ENCODE measurements around the gene CRNN.

The CRNN gene

DNA sequence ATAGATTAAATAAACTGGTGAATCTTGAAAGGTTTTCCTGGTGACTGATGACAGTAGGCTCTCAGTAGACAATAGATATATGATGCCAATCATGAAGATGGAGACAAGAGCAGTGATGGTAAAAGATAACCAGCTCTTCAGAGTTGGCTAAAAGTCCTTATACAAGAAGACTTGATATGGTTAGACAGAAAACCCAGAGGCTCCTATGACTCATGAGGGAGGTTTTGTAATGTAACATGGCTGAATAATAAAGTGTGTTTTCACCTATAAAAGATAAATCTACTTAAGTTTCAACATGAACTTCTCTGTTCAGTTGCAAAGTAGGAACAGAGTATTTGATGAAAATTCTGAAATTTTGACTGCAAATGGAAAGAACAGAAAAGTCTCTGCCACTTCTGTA, 12.7 kb upstream of the CRNN start:
- Histone ChIP-seq H3K27ac (ENCODE audit: insufficient read depth, low read length, poor library complexity, severe bottlenecking) (no peak overlapping the region), H3K4me3 (ENCODE audit: insufficient read depth, low read depth, low read length, poor library complexity, severe bottlenecking) (no peak overlapping the region), H3K27me3 (replicated peaks; ENCODE audit: control insufficient read depth, insufficient read depth, low read length, poor library complexity, severe bottlenecking) (no peaks in the 10 kb centered on the region), H3K9me3 (ENCODE audit: control insufficient read depth, low read length) (no peaks in the 10 kb centered on the region), H3K36me3 (ENCODE audit: control insufficient read depth, insufficient read depth, low read length) (no peaks in the 10 kb centered on the region), H3K4me1 (ENCODE audit: control insufficient read depth, insufficient read depth, low read length, poor library complexity, severe bottlenecking) (no peaks in the 10 kb centered on the region)
- no peak for DNase-seq

DNA sequence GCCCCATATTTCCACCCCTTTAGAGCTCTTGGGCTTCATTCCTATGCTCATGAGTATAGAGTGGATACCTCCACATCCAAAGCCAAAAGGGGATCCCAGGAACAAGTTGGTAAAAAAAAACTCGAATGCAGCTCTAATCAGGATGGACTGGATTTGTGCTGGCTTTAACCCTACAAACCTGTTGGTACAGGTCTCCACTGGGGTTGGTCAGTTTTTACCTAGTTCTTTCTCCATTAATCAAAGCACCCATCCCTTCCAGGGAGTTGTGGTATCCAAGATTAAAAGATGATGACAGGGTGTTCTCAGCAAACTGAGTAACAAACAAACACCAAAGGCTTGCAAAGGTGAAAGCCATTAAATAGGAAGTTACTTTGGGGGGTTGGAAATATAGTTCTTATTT, 5.9 kb upstream of the CRNN start:
- no peak overlapping the region for H3K4me3 ChIP-seq (ENCODE audit: insufficient read depth, low read depth, low read length, poor library complexity, severe bottlenecking)
- H3K27me3 ChIP-seq (replicated peaks; ENCODE audit: control insufficient read depth, insufficient read depth, low read length, poor library complexity, severe bottlenecking) = no peaks in the 10 kb centered on the region
- H3K27ac ChIP-seq (ENCODE audit: insufficient read depth, low read length, poor library complexity, severe bottlenecking) = no peak overlapping the region
- H3K4me1 ChIP-seq (ENCODE audit: control insufficient read depth, insufficient read depth, low read length, poor library complexity, severe bottlenecking) = no peaks in the 10 kb centered on the region
- H3K36me3 ChIP-seq (ENCODE audit: control insufficient read depth, insufficient read depth, low read length) = no peaks in the 10 kb centered on the region
- no peaks in the 10 kb centered on the region for H3K9me3 ChIP-seq (ENCODE audit: control insufficient read depth, low read length)
- no peak for DNase-seq

DNA sequence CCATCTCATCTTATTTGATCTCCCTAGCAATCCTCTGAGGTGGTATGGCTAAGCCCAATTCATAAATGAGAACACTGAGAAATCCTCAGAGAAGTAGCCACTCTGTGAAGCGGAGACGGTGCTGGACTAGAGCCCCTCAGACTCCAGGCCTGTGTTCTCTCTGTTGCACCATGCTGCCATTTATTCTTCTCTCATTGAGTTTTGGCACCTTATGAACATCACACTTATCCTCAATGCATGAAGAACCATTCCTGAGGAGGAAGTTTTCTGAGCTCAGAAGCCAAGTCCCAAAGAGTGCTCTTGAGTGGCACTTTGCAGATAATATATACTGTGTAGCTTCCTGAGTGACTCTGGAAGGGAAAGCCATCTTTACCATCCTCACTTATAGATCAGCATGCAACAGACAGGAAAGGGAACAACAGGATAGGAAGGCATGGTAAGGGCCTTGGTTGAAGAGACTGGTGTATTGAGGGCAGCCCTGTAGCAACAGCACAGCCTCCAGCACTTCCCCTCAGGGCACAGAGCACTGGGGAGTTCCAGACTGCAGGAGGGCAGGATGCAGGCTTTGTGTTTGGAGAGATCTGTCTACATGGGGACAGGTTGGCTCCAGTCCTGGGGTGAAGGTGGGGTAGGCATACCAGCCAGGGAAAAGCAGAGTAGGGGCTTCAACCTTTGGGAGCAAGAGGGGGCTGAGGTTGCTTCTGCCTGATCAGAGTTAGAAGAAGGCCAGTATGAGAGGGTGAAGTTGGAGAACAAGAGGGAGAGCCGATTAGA, 1.6 kb upstream of the CRNN start:
- no peak overlapping the region for H3K27ac ChIP-seq (ENCODE audit: insufficient read depth, low read length, poor library complexity, severe bottlenecking)
- no peak for DNase-seq
- no peaks in the 10 kb centered on the region for H3K4me1 ChIP-seq (ENCODE audit: control insufficient read depth, insufficient read depth, low read length, poor library complexity, severe bottlenecking)
- H3K4me3 ChIP-seq (ENCODE audit: insufficient read depth, low read depth, low read length, poor library complexity, severe bottlenecking) = no peak overlapping the region
- no peaks in the 10 kb centered on the region for H3K36me3 ChIP-seq (ENCODE audit: control insufficient read depth, insufficient read depth, low read length)
- H3K9me3 ChIP-seq (ENCODE audit: control insufficient read depth, low read length) = no peaks in the 10 kb centered on the region
- H3K27me3 ChIP-seq (replicated peaks; ENCODE audit: control insufficient read depth, insufficient read depth, low read length, poor library complexity, severe bottlenecking) = no peaks in the 10 kb centered on the region

DNA sequence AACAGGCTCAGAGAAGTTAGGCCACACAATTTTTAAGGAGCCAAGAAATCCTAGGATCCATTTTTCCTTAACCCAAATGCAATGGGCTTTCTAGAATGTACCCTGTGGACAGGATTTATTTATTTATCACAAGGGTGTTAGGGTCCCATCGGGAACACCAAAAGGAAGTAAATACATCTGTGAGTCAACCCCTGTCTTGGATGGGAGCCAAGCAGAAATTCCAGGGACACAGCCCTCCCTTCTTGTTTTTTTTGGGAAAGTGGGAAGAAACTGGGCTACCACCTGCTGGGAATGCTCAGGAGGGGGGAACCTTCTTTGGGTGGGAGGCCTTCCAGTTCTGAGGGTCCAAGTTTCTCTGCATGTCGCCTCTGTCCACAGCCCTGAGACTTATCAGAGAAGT, 1.3 kb downstream of the CRNN start:
- H3K36me3 ChIP-seq (ENCODE audit: control insufficient read depth, insufficient read depth, low read length) = no peaks in the 10 kb centered on the region
- H3K27me3 ChIP-seq (replicated peaks; ENCODE audit: control insufficient read depth, insufficient read depth, low read length, poor library complexity, severe bottlenecking) = no peaks in the 10 kb centered on the region
- H3K4me1 ChIP-seq (ENCODE audit: control insufficient read depth, insufficient read depth, low read length, poor library complexity, severe bottlenecking) = no peaks in the 10 kb centered on the region
- no peaks in the 10 kb centered on the region for H3K9me3 ChIP-seq (ENCODE audit: control insufficient read depth, low read length)
- no peak overlapping the region for H3K27ac ChIP-seq (ENCODE audit: insufficient read depth, low read length, poor library complexity, severe bottlenecking)
- no peak for DNase-seq
- H3K4me3 ChIP-seq (ENCODE audit: insufficient read depth, low read depth, low read length, poor library complexity, severe bottlenecking) = no peak overlapping the region

DNA sequence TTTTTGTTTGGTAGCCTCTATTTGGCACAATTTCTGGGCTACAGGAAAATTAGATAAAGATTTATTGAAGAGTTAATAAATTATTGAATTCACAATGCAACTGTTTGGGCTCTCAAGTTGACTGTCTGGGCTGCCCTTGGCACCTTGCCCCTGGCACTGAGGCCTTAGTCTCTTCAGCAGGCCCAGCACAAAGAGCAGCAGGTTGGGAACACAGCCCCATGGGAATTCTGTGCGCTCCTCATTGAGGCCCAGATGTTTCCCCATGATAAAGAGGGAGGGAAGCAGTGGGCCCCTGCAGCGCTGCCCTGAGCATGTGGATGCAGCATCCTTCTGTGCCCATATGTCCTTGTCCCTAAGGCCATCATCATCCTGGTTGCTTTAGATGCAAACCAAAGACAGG, 2.9 kb downstream of the CRNN start:
- Histone ChIP-seq H3K4me3 (ENCODE audit: insufficient read depth, low read depth, low read length, poor library complexity, severe bottlenecking) (no peak overlapping the region), H3K36me3 (ENCODE audit: control insufficient read depth, insufficient read depth, low read length) (no peaks in the 10 kb centered on the region), H3K4me1 (ENCODE audit: control insufficient read depth, insufficient read depth, low read length, poor library complexity, severe bottlenecking) (no peaks in the 10 kb centered on the region), H3K27ac (ENCODE audit: insufficient read depth, low read length, poor library complexity, severe bottlenecking) (no peak overlapping the region), H3K27me3 (replicated peaks; ENCODE audit: control insufficient read depth, insufficient read depth, low read length, poor library complexity, severe bottlenecking) (no peaks in the 10 kb centered on the region), H3K9me3 (ENCODE audit: control insufficient read depth, low read length) (no peaks in the 10 kb centered on the region)
- DNase-seq = no peak

DNA sequence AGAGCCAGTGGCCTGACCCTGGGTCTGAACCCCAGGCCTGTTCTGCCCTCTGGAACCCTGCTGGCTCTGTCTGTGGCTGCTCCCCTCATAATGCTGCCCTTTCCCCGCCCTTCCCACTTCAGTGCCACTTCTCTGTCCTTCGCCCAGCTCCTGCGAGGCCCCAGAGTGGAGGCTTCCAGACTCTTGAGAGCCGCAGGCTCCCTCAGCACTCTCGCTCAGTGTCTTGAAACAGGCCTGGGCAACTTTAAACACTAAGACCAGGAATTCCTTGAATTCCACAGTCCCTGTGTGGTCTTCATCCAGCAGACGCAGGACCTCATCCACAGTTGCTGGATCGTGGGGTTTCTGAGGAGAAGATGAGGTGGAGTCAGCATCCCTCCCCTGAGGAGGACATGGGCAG, 3.5 kb downstream of the CRNN start:
- H3K27ac ChIP-seq (ENCODE audit: insufficient read depth, low read length, poor library complexity, severe bottlenecking) = no peak overlapping the region
- no peak for DNase-seq
- H3K36me3 ChIP-seq (ENCODE audit: control insufficient read depth, insufficient read depth, low read length) = no peaks in the 10 kb centered on the region
- H3K27me3 ChIP-seq (replicated peaks; ENCODE audit: control insufficient read depth, insufficient read depth, low read length, poor library complexity, severe bottlenecking) = no peaks in the 10 kb centered on the region
- H3K4me3 ChIP-seq (ENCODE audit: insufficient read depth, low read depth, low read length, poor library complexity, severe bottlenecking) = no peak overlapping the region
- H3K4me1 ChIP-seq (ENCODE audit: control insufficient read depth, insufficient read depth, low read length, poor library complexity, severe bottlenecking) = no peaks in the 10 kb centered on the region
- H3K9me3 ChIP-seq (ENCODE audit: control insufficient read depth, low read length) = no peaks in the 10 kb centered on the region

DNA sequence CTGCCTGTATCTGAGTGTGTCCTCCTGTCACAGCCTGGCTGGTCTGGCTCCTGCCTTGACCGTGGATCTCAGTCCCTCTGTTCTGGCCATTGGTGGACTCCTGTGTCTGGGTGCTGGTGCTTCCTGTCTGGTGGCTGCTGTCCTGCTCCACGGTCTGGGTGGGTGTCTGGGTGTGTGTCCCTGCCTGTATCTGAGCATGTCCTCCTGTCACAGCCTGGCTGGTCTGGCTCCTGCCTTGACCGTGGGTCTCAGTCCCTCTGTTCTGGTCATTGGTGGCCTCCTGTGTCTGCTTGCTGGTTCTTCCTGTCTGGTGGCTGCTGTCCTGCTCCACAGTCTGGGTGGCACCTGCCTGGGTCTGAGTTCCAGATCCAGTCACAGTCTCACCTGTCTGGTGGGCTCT, 4.0 kb downstream of the CRNN start:
- H3K27me3 ChIP-seq (replicated peaks; ENCODE audit: control insufficient read depth, insufficient read depth, low read length, poor library complexity, severe bottlenecking) = no peaks in the 10 kb centered on the region
- H3K36me3 ChIP-seq (ENCODE audit: control insufficient read depth, insufficient read depth, low read length) = no peaks in the 10 kb centered on the region
- no peak for DNase-seq
- H3K9me3 ChIP-seq (ENCODE audit: control insufficient read depth, low read length) = no peaks in the 10 kb centered on the region
- no peak overlapping the region for H3K4me3 ChIP-seq (ENCODE audit: insufficient read depth, low read depth, low read length, poor library complexity, severe bottlenecking)
- H3K4me1 ChIP-seq (ENCODE audit: control insufficient read depth, insufficient read depth, low read length, poor library complexity, severe bottlenecking) = no peaks in the 10 kb centered on the region
- H3K27ac ChIP-seq (ENCODE audit: insufficient read depth, low read length, poor library complexity, severe bottlenecking) = no peak overlapping the region

DNA sequence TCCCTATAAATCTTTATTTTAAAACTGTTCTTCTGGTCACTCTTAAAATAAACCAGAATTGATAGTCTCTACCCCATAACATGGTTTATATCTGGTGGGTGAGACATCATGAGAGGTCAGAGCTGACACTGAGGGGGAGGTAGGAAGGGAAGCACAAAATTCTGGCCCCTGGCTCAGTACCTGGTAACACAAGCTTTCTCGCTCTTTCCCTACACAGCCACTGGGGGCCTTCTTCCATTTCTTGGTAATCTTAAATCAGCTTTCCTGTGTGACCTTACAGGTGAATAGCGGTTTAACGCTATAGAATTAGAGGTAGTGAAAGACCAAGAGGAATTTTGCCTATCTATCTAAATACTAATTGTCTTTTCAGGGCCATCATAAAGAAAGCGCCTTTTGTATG, 5.4 kb downstream of the CRNN start:
- no peaks in the 10 kb centered on the region for H3K9me3 ChIP-seq (ENCODE audit: control insufficient read depth, low read length)
- no peak overlapping the region for H3K4me3 ChIP-seq (ENCODE audit: insufficient read depth, low read depth, low read length, poor library complexity, severe bottlenecking)

DNA sequence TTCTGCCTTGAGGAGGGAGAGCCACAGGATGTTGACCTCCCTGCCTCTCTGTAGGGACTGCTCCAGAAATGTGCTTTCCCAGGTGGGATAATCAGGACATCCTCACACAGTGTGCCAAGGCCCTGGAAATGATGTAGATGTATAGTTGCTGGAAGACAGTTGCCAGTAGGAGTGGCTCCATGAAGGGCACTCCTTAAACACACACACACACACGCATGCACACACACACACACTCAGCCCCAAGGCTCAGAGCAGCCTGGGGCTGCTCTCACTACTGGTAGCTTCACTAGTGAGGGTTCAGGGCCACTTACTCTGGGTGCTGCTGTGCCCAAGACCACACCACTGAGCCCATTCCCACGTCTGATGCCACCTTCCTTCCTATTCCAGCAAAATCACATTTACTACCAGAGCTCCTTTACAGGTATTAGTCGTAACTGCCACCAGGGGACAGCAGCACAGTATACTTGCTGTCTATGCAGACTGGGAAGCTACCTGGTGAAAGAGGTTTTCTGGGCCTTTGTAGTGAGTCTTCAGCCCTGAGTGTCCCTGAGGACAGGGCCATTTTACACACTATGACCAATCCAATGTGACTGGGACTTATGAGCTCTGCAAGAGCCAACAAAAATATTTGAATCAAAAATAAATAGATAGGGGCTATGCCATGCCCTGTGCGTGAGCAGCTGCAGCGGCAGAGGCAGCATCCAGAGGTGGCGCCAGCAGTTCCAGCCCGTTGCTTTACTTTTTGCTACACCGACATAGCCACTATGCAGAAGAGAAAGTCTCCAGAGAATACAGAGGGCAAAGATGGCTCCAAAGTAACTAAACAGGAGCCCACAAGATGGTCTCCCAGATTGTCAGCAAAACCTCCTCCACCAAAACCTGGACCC, 15.0 kb downstream of the CRNN start:
- Histone ChIP-seq H3K4me3 (ENCODE audit: insufficient read depth, low read depth, low read length, poor library complexity, severe bottlenecking) (no peak overlapping the region), H3K4me1 (ENCODE audit: control insufficient read depth, insufficient read depth, low read length, poor library complexity, severe bottlenecking) (peaks cover 12% of the 10 kb centered on the region), H3K27ac (ENCODE audit: insufficient read depth, low read length, poor library complexity, severe bottlenecking) (no peak overlapping the region), H3K27me3 (replicated peaks; ENCODE audit: control insufficient read depth, insufficient read depth, low read length, poor library complexity, severe bottlenecking) (no peaks in the 10 kb centered on the region), H3K36me3 (ENCODE audit: control insufficient read depth, insufficient read depth, low read length) (no peaks in the 10 kb centered on the region), H3K9me3 (ENCODE audit: control insufficient read depth, low read length) (no peaks in the 10 kb centered on the region)
- DNase-seq = peak in 1 of 3 donors; percentile 9

More for the DNA sequence above, 5.4 kb downstream of the CRNN start:
- no peak for DNase-seq
- H3K27me3 ChIP-seq (replicated peaks; ENCODE audit: control insufficient read depth, insufficient read depth, low read length, poor library complexity, severe bottlenecking) = no peaks in the 10 kb centered on the region
- no peaks in the 10 kb centered on the region for H3K36me3 ChIP-seq (ENCODE audit: control insufficient read depth, insufficient read depth, low read length)
- H3K27ac ChIP-seq (ENCODE audit: insufficient read depth, low read length, poor library complexity, severe bottlenecking) = no peak overlapping the region
- no peaks in the 10 kb centered on the region for H3K4me1 ChIP-seq (ENCODE audit: control insufficient read depth, insufficient read depth, low read length, poor library complexity, severe bottlenecking)

DNA sequence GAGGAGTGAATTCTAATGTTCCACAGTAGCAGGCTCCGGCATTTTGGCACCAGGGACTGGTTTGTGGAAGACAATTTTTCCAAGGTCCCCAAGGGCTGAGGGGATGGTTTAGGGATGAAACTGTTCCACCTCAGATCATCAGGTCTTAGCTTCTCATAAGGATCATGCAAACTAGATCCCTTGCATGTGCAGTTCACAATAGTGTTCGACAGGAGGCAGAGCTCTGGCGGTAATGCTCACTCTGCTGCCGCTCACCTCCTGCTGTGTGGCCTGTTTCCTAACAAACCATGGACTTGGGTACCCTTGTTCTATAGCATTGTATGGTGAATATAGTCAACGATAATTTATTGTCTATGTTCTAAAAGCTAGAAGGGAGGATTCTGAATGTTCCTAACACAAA, 16.6 kb downstream of the CRNN start:
- Histone ChIP-seq H3K27me3 (replicated peaks; ENCODE audit: control insufficient read depth, insufficient read depth, low read length, poor library complexity, severe bottlenecking) (no peaks in the 10 kb centered on the region), H3K9me3 (ENCODE audit: control insufficient read depth, low read length) (no peaks in the 10 kb centered on the region), H3K4me3 (ENCODE audit: insufficient read depth, low read depth, low read length, poor library complexity, severe bottlenecking) (no peak overlapping the region)

More for the DNA sequence above, 16.6 kb downstream of the CRNN start:
- Histone ChIP-seq H3K36me3 (ENCODE audit: control insufficient read depth, insufficient read depth, low read length) (no peaks in the 10 kb centered on the region), H3K27ac (ENCODE audit: insufficient read depth, low read length, poor library complexity, severe bottlenecking) (no peak overlapping the region), H3K4me1 (ENCODE audit: control insufficient read depth, insufficient read depth, low read length, poor library complexity, severe bottlenecking) (peaks cover 25% of the 10 kb centered on the region)
- no peak for DNase-seq

Data from effector memory CD4-positive, alpha-beta T cell (primary cell).